HL-60/S4 treated with retinoic acid at 250 ng/mL for 4 days and 3 days (cell line): ENCODE results near the gene PTPN2.

Experiments
- in situ Hi-C: fragments of 300-500 bp; cut with MboI; formaldehyde crosslinking; loops from 2 replicates; pipeline ENCODE4 v1.7.0; 2022; ENCODE audit warnings: low sequenced_read_pairs

The PTPN2 gene

GRCh38 chr18:12861637-12862036 lies 22.4 kb downstream of the PTPN2 start:
- in situ Hi-C loops = no loop called here

- in situ Hi-C loops = no loop called here
Observed at GRCh38 chr18:12860530-12860929, 23.5 kb downstream of the PTPN2 start.

GRCh38 chr18:12858991-12859390 lies 25.0 kb downstream of the PTPN2 start:
- in situ Hi-C loops = no loop called here

- in situ Hi-C loops = no loop called here
Observed at GRCh38 chr18:12857991-12858544, 26.0 kb downstream of the PTPN2 start.

- in situ Hi-C loops = no loop called here
Observed at GRCh38 chr18:12857215-12857905, 26.7 kb downstream of the PTPN2 start.

GRCh38 chr18:12855916-12856315 lies 28.1 kb downstream of the PTPN2 start:
- in situ Hi-C loops = no loop called here

GRCh38 chr18:12852566-12853315 lies 31.3 kb downstream of the PTPN2 start:
- in situ Hi-C loops = no loop called here

- in situ Hi-C loops = no loop called here
Observed at GRCh38 chr18:12851716-12852115, 32.3 kb downstream of the PTPN2 start.

GRCh38 chr18:12849548-12849947 lies 34.5 kb downstream of the PTPN2 start:
- in situ Hi-C loops = no loop called here

- in situ Hi-C loops = no loop called here
Observed at GRCh38 chr18:12848405-12848804, 35.6 kb downstream of the PTPN2 start.

- in situ Hi-C loops = no loop called here
Observed at GRCh38 chr18:12844391-12844790, 39.6 kb downstream of the PTPN2 start.

- in situ Hi-C loops = no loop called here
Observed at GRCh38 chr18:12843420-12844350, 40.4 kb downstream of the PTPN2 start.

- in situ Hi-C loops = no loop called here
Observed at GRCh38 chr18:12842459-12843380, 41.3 kb downstream of the PTPN2 start.

GRCh38 chr18:12841070-12841469 lies 43.0 kb downstream of the PTPN2 start:
- in situ Hi-C loops = no loop called here

- in situ Hi-C loops = no loop called here
Observed at GRCh38 chr18:12840382-12840781, 43.7 kb downstream of the PTPN2 start.

GRCh38 chr18:12839526-12840196 lies 44.4 kb downstream of the PTPN2 start:
- in situ Hi-C loops = no loop called here

GRCh38 chr18:12839057-12839525 lies 44.9 kb downstream of the PTPN2 start:
- in situ Hi-C loops = no loop called here

- in situ Hi-C loops = no loop called here
Observed at GRCh38 chr18:12838178-12838634, 45.8 kb downstream of the PTPN2 start.

GRCh38 chr18:12837747-12838146 lies 46.3 kb downstream of the PTPN2 start:
- in situ Hi-C loops = no loop called here
